Measurements from ENCODE around the gene TNFSF10. TPM values are rescaled to one million over a fixed set of nuclear protein-coding genes. Genes with fewer than 3 reads are reported as not detected.

TNFSF10 gene
- total and polyA plus RNA-seq, 2 of the 8 experiments (the other 6 are each of a cell fraction or from before 2014, with no cell fraction given), result 0.06 TPM; not detected in 1

- no peak for TF ChIP-seq SAP30 (IDR thresholded peaks at IDR 0.05; ENCODE audit: insufficient read depth, insufficient replicate concordance, low read length)
- TF ChIP-seq NRF1 (IDR thresholded peaks at IDR 0.05; ENCODE audit: low read depth, low read length), result no peak
- no peak for TF ChIP-seq FOSL1 (IDR thresholded peaks at IDR 0.05; ENCODE audit: insufficient read depth, low read depth, low read length)
- no peak for TF ChIP-seq GTF2F1 (IDR thresholded peaks at IDR 0.05; ENCODE audit: borderline replicate concordance, low read depth, low read length)
- TF ChIP-seq, protein P1, sequence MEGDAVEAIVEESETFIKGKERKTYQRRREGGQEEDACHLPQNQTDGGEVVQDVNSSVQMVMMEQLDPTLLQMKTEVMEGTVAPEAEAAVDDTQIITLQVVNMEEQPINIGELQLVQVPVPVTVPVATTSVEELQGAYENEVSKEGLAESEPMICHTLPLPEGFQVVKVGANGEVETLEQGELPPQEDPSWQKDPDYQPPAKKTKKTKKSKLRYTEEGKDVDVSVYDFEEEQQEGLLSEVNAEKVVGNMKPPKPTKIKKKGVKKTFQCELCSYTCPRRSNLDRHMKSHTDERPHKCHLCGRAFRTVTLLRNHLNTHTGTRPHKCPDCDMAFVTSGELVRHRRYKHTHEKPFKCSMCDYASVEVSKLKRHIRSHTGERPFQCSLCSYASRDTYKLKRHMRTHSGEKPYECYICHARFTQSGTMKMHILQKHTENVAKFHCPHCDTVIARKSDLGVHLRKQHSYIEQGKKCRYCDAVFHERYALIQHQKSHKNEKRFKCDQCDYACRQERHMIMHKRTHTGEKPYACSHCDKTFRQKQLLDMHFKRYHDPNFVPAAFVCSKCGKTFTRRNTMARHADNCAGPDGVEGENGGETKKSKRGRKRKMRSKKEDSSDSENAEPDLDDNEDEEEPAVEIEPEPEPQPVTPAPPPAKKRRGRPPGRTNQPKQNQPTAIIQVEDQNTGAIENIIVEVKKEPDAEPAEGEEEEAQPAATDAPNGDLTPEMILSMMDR (IDR thresholded peaks at IDR 0.05; ENCODE audit: control extremely low read depth in 1 of 3, insufficient read depth in 1 of 3, low read depth in 1 of 3, low read length in 3 of 3), result no peak
- TF ChIP-seq TAF7 (optimal IDR thresholded peaks at IDR 0.05; ENCODE audit: borderline replicate concordance, low read depth, low read length), result no peak
These were observed 15.3 kb upstream of the TNFSF10 start (continued) for GRCh38 chr3:172538368-172539151.

Data from H1 (cell line).